ACHN (cell line): ENCODE data around the gene APEH.
A peak's percentile ranks its signal among the peaks of the same experiment; 100 is the strongest.
"Not testable (repeated sequence)": the region's sequence is repeated elsewhere in the genome, so short reads cannot be mapped to it uniquely, and the experiment has no call there.

ENCODE experiments used
- DNase-seq: peaks from one replicate; pipeline ENCODE4 v3.0.0-alpha.2; 2015
- in situ Hi-C: cut with HindIII; loops from 2 replicates; pipeline ENCODE4 v1.10.0; 2017; ENCODE audit warnings: low sequenced_read_pairs, low pct_ligation_motif_present, low pct_unique_long_range_greater_than_20kb

Gene APEH

GRCh38 chr3:49685846-49686245, 11.7 kb downstream of the APEH start:
- DNase-seq, in situ Hi-C loops: not testable (repeated sequence)

DNA sequence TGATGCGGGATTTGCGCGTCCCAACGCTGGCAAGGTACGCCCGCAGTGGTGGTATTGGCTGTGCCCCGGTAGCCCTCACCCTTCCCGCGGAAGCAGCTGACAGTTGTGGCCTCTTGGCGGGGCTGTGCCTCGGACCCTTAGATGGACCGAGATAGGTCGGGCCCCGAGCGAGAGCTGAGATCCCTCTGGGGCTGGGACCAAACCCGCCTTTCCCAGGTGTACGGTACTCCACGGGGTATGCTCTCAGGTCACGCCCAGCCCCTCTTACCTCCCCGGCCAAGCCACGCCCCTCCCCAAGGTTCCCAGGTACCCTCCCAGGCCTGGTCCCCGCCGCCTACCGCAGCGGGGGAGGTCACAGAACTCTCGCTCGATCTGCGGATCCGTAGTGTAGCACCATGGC, 12.2 kb downstream of the APEH start:
- DNase-seq, in situ Hi-C loops: not testable (repeated sequence)

- DNase-seq, result peak; percentile 23
- in situ Hi-C loops, result not testable (repeated sequence)
Measured at GRCh38 chr3:49686769-49687423, 12.7 kb downstream of the APEH start.

- DNase-seq, in situ Hi-C loops: not testable (repeated sequence)
Measured at GRCh38 chr3:49687424-49687795, 13.3 kb downstream of the APEH start.

DNA sequence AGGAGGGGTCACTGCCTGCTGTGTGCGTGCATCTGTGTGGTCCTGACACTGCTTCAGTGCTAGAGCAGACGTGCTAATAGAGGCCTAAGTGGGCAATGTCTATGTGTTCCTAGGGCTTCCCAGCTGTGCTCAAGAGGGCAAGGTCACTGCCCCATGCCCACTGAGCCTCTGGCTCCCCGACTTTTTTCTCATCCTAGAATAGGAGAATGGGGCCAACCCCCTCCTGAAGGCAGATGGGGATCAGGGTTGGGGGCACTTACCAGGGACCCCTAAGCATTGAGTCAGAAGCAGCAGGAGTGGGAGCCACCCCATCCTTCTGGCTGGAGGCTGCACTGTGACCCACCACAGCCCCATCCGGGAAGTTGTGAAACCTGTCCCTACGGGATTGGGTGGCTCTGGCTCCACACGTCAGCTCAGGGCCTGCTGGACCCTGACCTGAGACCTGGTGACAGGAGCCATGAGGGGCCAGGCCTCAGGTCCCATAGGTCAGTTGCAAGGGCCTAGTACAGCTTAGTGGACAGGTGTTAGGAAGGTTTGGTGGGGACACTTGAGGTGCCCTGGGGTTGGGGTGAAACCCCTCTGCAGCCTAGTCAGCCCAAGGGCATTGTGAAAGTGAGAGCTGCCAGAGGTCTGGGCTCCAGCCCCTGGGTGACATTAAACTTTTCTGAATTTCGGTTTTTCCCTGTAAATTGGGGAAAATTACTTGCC, 14.3 kb downstream of the APEH start:
- DNase-seq, in situ Hi-C loops: not testable (repeated sequence)

DNA sequence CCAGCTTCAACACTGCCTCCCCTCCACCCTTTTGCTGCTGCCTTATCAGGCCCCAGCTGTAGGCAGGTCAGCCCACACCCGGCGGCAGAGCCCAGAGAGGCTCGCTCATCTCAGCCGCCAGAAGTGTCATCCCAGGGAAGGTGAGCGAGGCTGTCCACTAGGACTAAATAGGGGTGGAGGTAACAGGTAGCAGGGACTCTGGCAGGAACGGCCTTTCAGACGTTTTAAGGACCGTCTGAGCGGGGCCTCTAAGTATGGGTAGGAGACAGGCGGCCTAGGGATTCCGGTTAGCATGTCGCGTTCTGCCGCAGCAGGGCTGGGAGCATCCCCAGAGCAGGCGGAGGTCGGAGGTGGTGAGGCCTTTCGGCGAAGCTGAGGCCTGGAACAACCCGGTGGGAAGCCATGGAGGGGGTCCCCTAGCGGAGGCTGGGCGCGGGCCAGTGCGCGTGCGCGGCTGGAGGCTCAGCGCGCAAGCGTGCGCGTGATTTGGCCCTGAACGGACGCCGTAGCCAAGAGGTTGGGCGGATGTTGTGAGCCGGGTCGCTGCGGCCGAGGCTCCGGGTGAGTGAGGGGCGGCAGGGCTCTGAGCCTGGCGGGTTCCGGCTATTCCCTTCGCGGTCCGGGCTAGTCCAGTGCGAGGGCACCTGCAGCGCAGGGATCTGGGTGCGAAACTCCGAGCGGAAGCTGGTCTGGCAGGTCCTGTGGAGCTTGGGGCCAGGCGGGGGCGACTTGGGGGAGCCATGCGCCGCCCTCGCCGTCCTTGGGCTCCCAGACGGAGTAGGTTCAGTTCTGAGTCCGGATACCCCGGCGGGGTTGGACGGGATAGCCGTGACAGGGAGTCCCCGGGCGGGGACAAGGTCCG, 15.1 kb downstream of the APEH start, which contains the start of the genes MST1 and RNF123:
Gene MST1, minus strand, starts transcription at position 429 of the 862 bp plus-strand sequence. CDS start 783 bp downstream, outside the sequence.
Gene RNF123, plus strand, starts transcription at position 512 of the 862 bp plus-strand sequence. CDS start 1,609 bp downstream, outside the sequence.
- in situ Hi-C loops, result no loop called here
- peak; percentile 85 for DNase-seq

DNA sequence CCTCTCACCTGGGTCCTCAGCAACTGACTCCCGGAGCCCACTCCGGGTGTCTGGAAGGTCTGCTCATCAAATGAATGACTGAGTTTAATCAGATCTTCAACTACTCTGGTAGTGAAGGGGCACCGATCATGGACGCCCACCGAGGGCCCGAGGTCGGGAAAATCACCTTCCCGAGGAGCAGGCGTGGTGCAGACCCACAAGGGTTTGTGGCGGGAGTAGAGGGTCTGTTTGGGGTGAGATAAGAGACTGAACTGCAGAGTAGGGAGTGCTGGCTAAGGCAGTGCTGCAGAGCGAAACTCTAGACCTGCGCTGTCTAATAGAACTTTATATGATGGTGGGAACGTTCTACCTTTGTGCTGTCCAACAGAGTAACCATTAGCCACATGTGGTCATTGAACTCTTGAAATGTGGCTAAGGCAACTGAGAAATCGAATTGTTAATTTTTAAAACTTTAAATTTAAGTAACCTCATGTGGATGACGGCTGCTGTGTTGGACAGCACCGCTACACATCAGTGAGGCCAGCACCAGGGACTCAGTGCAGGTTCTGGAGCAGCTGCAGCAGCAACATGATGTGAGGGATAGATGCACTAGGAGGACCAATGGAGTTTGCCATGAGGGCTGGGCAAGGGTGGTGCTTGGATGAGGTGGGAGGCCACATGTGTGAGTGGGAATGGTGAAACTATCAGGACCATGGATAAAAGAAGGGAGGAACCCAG, 15.9 kb downstream of the APEH start:
- in situ Hi-C loops, DNase-seq: not testable (repeated sequence)

GRCh38 chr3:49690856-49691255, 16.7 kb downstream of the APEH start:
- DNase-seq, in situ Hi-C loops: not testable (repeated sequence)

- in situ Hi-C loops, DNase-seq: not testable (repeated sequence)
Measured at GRCh38 chr3:49691481-49691880, 17.3 kb downstream of the APEH start.

DNA sequence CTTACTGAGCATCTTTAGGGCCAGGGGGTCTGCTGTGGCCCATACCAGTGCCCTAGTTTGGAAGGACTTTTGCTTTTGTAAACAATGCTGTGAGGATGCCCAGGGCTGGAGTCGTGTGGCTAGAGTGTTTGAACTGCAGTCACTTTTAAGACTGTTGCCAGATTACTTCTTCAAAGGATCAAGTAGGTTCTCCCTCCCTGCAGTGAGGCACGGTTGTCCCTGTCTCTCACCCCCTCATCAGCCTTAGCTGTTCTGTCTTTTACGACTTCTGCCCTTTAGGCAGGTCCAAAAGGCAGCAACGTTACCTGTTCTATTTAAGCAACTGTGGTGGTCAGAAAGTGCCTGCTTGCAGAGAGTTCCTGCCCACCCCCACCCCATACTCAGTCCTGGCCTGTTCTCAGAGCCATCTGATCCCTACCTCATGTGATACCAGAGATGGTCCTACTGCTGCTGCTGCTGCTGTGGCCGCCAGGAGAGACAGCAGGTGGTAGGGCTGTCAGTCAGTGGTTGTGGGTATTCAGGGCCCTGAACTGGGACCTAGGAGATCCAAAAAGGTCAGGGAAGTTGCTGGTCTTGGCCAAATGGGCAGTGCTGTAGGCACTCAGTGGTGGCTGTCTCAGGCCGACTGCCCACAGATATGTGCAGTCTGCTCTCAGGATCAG, 20.4 kb downstream of the APEH start:
- DNase-seq, in situ Hi-C loops: not testable (repeated sequence)

GRCh38 chr3:49695350-49696015, 21.3 kb downstream of the APEH start:
- in situ Hi-C loops, DNase-seq: not testable (repeated sequence)

- in situ Hi-C loops, result no loop called here
- no peak for DNase-seq
Measured at GRCh38 chr3:49699281-49699979, 25.3 kb downstream of the APEH start.

- in situ Hi-C loops, result no loop called here
Measured at GRCh38 chr3:49700014-49700413, 25.9 kb downstream of the APEH start.

DNA sequence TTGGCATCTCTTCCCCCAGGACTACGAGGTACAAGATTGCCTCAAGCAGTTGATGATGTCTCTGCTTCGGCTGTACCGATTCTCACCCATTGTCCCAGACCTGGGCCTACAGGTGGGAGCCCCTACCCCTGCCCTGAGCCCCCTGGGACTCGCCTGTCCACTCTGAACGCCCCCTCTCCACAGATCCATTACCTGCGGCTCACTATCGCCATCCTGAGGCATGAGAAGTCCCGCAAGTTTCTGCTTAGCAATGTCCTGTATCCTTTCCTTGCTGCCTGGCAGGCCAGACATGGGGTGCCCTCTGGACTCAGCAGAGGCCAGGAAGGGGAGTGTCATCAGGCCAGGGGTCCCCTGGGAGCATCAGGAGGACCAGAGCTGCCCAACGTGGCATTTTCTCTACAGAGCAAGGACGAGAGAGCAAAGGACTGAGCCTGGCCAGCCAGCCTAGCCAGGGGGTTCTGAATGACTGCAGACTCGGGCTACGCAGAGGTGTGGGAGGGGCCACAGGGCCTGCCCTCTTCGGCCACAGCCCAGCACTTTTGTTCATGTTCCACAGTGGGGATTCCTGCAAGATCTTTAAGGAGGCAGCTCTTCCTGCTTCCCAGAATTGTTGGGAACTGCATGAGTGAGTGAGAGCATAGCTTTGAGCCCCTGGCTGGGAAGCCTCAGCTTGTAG, 26.4 kb downstream of the APEH start:
- in situ Hi-C loops, result no loop called here

More at GRCh38 chr3:49700014-49700413, 25.9 kb downstream of the APEH start:
- DNase-seq, result no peak

DNA sequence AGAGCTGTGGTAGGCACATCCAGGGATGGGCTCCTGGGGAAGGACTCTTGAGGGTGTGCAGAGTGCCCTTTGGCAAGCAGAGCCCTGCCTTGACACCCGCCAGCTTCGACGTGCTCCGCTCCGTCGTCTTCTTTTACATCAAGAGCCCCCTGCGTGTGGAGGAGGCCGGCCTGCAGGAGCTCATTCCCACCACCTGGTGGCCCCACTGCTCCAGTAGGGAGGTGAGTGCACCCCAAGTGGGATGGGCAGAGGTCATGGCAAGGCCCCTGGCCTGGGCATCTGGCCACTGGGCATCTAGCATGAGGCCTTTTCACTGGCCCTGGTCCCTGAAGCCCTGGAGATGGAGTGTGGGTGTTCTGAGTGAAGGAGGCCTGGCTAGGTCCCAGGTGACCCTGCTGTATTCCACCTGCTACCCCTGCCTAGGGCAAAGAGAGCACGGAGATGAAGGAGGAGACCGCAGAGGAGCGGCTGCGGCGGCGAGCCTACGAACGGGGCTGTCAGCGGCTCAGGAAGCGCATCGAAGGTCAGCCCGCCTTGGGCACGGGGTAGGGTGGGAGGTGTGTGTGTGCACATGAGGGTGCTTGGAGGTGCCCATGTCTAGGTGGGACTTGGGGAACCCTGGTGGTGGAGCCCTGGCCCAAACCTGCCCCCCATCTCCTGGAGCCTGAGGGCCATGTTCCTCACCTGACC, 27.4 kb downstream of the APEH start:
- in situ Hi-C loops, result no loop called here

More for the DNA sequence above, 26.4 kb downstream of the APEH start:
- DNase-seq, result no peak

GRCh38 chr3:49702672-49703071, 28.5 kb downstream of the APEH start:
- no peak for DNase-seq
- in situ Hi-C loops, result no loop called here

More for the DNA sequence above, 27.4 kb downstream of the APEH start:
- peak; percentile 31 for DNase-seq
